OCI-LY3 (cell line): ENCODE measurements around the gene SP140.
A peak's percentile ranks its signal among the peaks of the same experiment; 100 is the strongest.

ENCODE experiments used
- H2AFZ ChIP-seq: fragments of 200-600, 300-600 bp; shearing (Covaris generic); 2 replicates; pipeline ENCODE4 v1.6.0; 2014; ENCODE audit warnings: antibody characterized with exemption, low read depth, low read length
- H3K27ac ChIP-seq: fragments of 200-600, 300-600 bp; sonication (generic); 2 replicates; pipeline ENCODE4 v1.5.1; 2014; ENCODE audit warnings: mild to moderate bottlenecking, low read length, moderate library complexity, mixed read lengths
- H3K27me3 ChIP-seq: fragments of 200-600, 300-600 bp; sonication (generic); 2 replicates; pipeline ENCODE4 v1.6.1; 2014; ENCODE audit warnings: low read depth, low read length, mixed read lengths
- H3K36me3 ChIP-seq: fragments of 200-600, 300-600 bp; sonication (generic); replicated peaks from 2 replicates; pipeline ENCODE3; 2014; ENCODE audit warnings: low read depth, low read length, mixed read lengths
- H3K4me1 ChIP-seq: fragments of 300-600, 200-600 bp; sonication (generic); 2 replicates; pipeline ENCODE4 v1.6.1; 2014; ENCODE audit warnings: low read length, mixed read lengths
- H3K4me2 ChIP-seq: fragments of 200-600, 300-600 bp; sonication (generic); 2 replicates; pipeline ENCODE4 v1.6.1; 2014; ENCODE audit warnings: low read length, mixed read lengths
- H3K4me3 ChIP-seq: fragments of 300-600, 200-600 bp; sonication (generic); 2 replicates; pipeline ENCODE4 v1.5.1; 2014; ENCODE audit warnings: antibody characterized with exemption, mild to moderate bottlenecking, low read length, moderate library complexity
- H3K79me2 ChIP-seq: fragments of 300-600, 200-600 bp; shearing (Covaris generic); 2 replicates; pipeline ENCODE4 v1.6.1; 2014; ENCODE audit warnings: mild to moderate bottlenecking, low read length, mixed read lengths
- H3K9ac ChIP-seq: fragments of 300-600, 200-600 bp; shearing (Covaris generic); 2 replicates; pipeline ENCODE4 v1.6.0; 2014; ENCODE audit warnings: mild to moderate bottlenecking, low read length, moderate library complexity
- H3K9me3 ChIP-seq: fragments of 200-600, 300-600 bp; shearing (Covaris generic); 2 replicates; pipeline ENCODE4 v1.6.1; 2014; ENCODE audit warnings: low read length, mixed read lengths; ENCODE audit not compliant: insufficient read depth
- H4K20me1 ChIP-seq: fragments of 200-600, 300-600 bp; sonication (generic); 2 replicates; pipeline ENCODE4 v1.6.1; 2016; ENCODE audit warnings: low read length, mixed read lengths; ENCODE audit not compliant: insufficient read depth
- CTCF ChIP-seq: fragments of 200-600, 300-600 bp; sonication (generic); IDR thresholded peaks from 2 replicates; pipeline ENCODE4 v1.5.1; 2014; ENCODE audit warnings: antibody characterized with exemption, low read length, low read depth
- EZH2phosphoT487 ChIP-seq: fragments of 200-600 bp; shearing (Covaris generic); IDR thresholded peaks from 2 replicates; pipeline ENCODE4 v1.6.1; 2018; ENCODE audit warnings: antibody characterized with exemption, mixed run types, low read depth

Gene SP140

GRCh38 chr2:230246206-230246605 lies 20.7 kb downstream of the SP140 start:
- 0 out of 2 replicates have a peak, but pooled peaks cover 3% of the 10 kb centered on the region for H3K79me2 ChIP-seq
- no peak overlapping the region for H3K27ac ChIP-seq
- H4K20me1 ChIP-seq: peaks cover 6% of the 10 kb centered on the region; the same call in 1 of the 2 replicates
- no peaks in the 10 kb centered on the region for H3K9me3 ChIP-seq
- no peaks in the 10 kb centered on the region for H3K4me1 ChIP-seq
- TF ChIP-seq EZH2phosphoT487 (no peak), CTCF (no peak)
- H2AFZ ChIP-seq: no peak overlapping the region
- H3K4me3 ChIP-seq: no peak overlapping the region
- H3K36me3 ChIP-seq: peaks cover 72% of the 10 kb centered on the region
- no peak overlapping the region for H3K4me2 ChIP-seq
- H3K9ac ChIP-seq: no peak overlapping the region
- H3K27me3 ChIP-seq: no peaks in the 10 kb centered on the region

GRCh38 chr2:230250231-230250630 lies 24.7 kb downstream of the SP140 start:
- TF ChIP-seq EZH2phosphoT487 (no peak), CTCF (no peak)
- Histone ChIP-seq H3K27me3 (no peaks in the 10 kb centered on the region), H2AFZ (no peak overlapping the region), H4K20me1 (no peaks in the 10 kb centered on the region), H3K4me1 (no peaks in the 10 kb centered on the region), H3K27ac (no peak overlapping the region), H3K9ac (no peak overlapping the region), H3K4me2 (no peak overlapping the region), H3K4me3 (no peak overlapping the region), H3K36me3 (peaks cover 64% of the 10 kb centered on the region), H3K79me2 (no peaks in the 10 kb centered on the region), H3K9me3 (no peaks in the 10 kb centered on the region)

GRCh38 chr2:230254152-230254881 lies 28.8 kb downstream of the SP140 start:
- no peak overlapping the region for H2AFZ ChIP-seq
- no peak overlapping the region for H3K4me3 ChIP-seq
- no peak overlapping the region for H3K27ac ChIP-seq
- peaks cover 64% of the 10 kb centered on the region for H3K36me3 ChIP-seq
- no peaks in the 10 kb centered on the region for H3K27me3 ChIP-seq
- H3K79me2 ChIP-seq: peaks cover 11% of the 10 kb centered on the region
- H3K9me3 ChIP-seq: no peaks in the 10 kb centered on the region
- H3K4me1 ChIP-seq: peaks cover 19% of the 10 kb centered on the region
- no peak overlapping the region for H3K4me2 ChIP-seq
- peaks cover 8% of the 10 kb centered on the region; the same call in 1 of the 2 replicates for H4K20me1 ChIP-seq
- no peak overlapping the region for H3K9ac ChIP-seq
- TF ChIP-seq EZH2phosphoT487 (no peak), CTCF (no peak)

- peaks cover 31% of the 10 kb centered on the region for H3K4me1 ChIP-seq
- TF ChIP-seq EZH2phosphoT487 (no peak), CTCF (no peak)
- H3K4me3 ChIP-seq: no peak overlapping the region
- peaks cover 20% of the 10 kb centered on the region for H4K20me1 ChIP-seq
- H3K9me3 ChIP-seq: no peaks in the 10 kb centered on the region
- H3K27ac ChIP-seq: peak overlapping the region; percentile 65
- no peak overlapping the region for H3K9ac ChIP-seq
- H3K27me3 ChIP-seq: no peaks in the 10 kb centered on the region
- peaks cover 47% of the 10 kb centered on the region for H3K36me3 ChIP-seq
- H3K4me2 ChIP-seq: 0 out of 2 replicates have a peak overlapping the region, but pooled peaks have one; percentile 43
- peaks cover 34% of the 10 kb centered on the region for H3K79me2 ChIP-seq
- H2AFZ ChIP-seq: no peak overlapping the region
These were observed 31.3 kb downstream of the SP140 start for GRCh38 chr2:230256733-230257332.
